GM18870 (cell line): ENCODE data around the gene BRMS1.
A peak's percentile ranks its signal among the peaks of the same experiment; 100 is the strongest.

Experiments
- ATAC-seq: cut with Tn5 transposase; IDR thresholded peaks from one replicate; pipeline ENCODE4 v1.9.1; 2021; ENCODE audit warnings: moderate library complexity; ENCODE audit not compliant: unreplicated experiment

Gene BRMS1

GRCh38 chr11:66288671-66289547 lies 56.0 kb downstream of the BRMS1 start, which contains the start of gene YIF1A:
TSS of gene YIF1A (minus strand) at chr11:66289143. CDS start at chr11:66288985, 158 bp downstream.
- ATAC-seq, result peak; percentile 89

GRCh38 chr11:66287889-66288670 lies 56.8 kb downstream of the BRMS1 start:
- ATAC-seq, result no peak
